GM18505 (cell line): ENCODE data around the gene PCDHGA5.
"Not testable (repeated sequence)": the region's sequence is repeated elsewhere in the genome, so short reads cannot be mapped to it uniquely, and the experiment has no call there.

ENCODE experiments used
- ATAC-seq: cut with Tn5 transposase; IDR thresholded peaks from one replicate; pipeline ENCODE4 v1.9.1; 2021; ENCODE audit not compliant: unreplicated experiment
- POLR2A ChIP-seq: IDR thresholded peaks from 4 replicates; pipeline ENCODE4 v1.6.1; 2011; ENCODE audit warnings: borderline replicate concordance; ENCODE audit not compliant: insufficient read depth, insufficient read length; ENCODE audit errors: extremely low read depth

The PCDHGA5 gene

GRCh38 chr5:141409598-141410306 lies 45.8 kb downstream of the PCDHGA5 start:
- ATAC-seq: no peak
- TF ChIP-seq POLR2A: no peak

GRCh38 chr5:141411575-141411974 lies 47.6 kb downstream of the PCDHGA5 start:
- ATAC-seq: no peak
- no peak for TF ChIP-seq POLR2A

- no peak for TF ChIP-seq POLR2A
- ATAC-seq: peak; percentile 74
Measured at GRCh38 chr5:141412854-141413539, 49.0 kb downstream of the PCDHGA5 start, which contains the start of gene PCDHGA10. TSS of gene PCDHGA10 (plus strand) at chr5:141412987. CDS start at chr5:141413176, 189 bp downstream.

DNA sequence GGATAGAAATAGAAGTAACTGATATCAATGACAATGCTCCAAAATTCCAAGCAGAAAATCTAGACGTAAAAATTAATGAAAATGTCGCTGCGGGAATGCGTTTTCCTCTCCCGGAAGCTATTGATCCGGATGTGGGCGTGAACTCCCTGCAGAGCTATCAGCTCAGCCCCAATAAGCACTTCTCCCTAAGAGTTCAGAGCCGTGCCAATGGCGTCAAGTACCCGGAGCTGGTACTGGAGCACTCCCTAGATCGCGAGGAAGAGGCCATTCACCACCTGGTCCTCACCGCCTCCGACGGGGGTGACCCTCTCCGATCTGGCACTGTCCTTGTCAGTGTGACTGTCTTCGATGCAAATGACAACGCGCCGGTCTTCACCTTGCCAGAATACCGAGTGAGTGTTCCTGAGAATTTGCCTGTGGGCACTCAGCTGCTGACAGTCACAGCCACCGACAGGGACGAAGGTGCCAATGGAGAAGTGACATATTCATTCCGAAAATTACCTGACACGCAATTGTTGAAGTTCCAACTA lies 49.6 kb downstream of the PCDHGA5 start:
- ATAC-seq: no peak
- TF ChIP-seq POLR2A: no peak

DNA sequence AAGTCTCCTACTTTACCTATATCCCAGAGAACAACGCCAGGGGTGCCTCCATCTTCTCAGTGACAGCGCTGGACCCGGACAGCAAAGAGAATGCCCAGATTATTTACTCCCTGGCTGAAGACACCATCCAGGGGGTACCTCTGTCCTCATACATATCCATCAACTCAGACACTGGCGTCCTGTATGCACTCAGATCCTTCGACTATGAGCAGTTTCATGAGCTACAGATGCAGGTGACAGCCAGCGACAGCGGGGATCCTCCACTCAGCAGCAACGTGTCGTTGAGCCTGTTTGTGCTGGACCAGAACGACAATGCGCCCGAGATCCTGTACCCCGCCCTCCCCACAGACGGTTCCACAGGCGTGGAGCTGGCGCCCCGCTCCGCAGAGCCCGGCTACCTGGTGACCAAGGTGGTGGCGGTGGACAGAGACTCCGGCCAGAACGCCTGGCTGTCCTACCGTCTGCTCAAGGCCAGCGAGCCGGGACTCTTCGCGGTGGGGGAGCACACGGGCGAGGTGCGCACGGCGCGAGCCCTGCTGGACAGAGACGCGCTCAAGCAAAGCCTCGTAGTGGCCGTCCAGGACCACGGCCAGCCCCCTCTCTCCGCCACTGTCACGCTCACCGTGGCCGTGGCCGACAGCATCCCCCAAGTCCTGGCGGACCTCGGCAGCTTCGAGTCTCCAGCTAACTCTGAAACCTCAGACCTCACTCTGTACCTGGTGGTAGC lies 50.7 kb downstream of the PCDHGA5 start:
- not testable (repeated sequence) for ATAC-seq

DNA sequence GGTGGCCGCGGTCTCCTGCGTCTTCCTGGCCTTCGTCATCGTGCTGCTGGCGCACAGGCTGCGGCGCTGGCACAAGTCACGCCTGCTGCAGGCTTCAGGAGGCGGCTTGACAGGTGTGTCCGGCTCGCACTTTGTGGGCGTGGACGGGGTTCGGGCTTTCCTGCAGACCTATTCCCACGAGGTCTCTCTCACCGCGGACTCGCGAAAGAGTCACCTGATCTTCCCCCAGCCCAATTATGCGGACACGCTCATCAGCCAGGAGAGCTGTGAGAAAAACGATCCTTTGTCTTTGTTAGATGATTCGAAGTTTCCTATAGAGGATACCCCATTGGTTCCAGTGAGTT lies 51.3 kb downstream of the PCDHGA5 start:
- not testable (repeated sequence) for ATAC-seq
